Liver (tissue), 9 donors: ENCODE data around the gene LAPTM4A. TPM values are rescaled to one million over a fixed set of nuclear protein-coding genes. Genes with fewer than 3 reads are reported as not detected.
A peak's percentile ranks its signal among the peaks of the same experiment; 100 is the strongest.

Source experiments
- DNase-seq: peaks from one replicate; pipeline ENCODE4 v3.0.0-alpha.2; 2017; ENCODE audit warnings: low spot score
- H3K27ac ChIP-seq, 2 donors: one replicate each; pipeline ENCODE4 v1.7.0; 2013; ENCODE audit warnings: inconsistent platforms in 2 of 2, low read length in 2 of 2, control low read depth in 1 of 2, low read depth in 1 of 2, mild to moderate bottlenecking in 1 of 2
- H3K27me3 ChIP-seq, 4 donors: one replicate each; pipeline versions ENCODE4 v1.6.1 to v1.7.0; 2013; ENCODE audit warnings: low read length in 3 of 4, inconsistent platforms in 1 of 4, mild to moderate bottlenecking in 1 of 4, moderate library complexity in 1 of 4; ENCODE audit not compliant: control insufficient read depth in 4 of 4, insufficient read depth in 4 of 4
- H3K36me3 ChIP-seq, 4 donors: one replicate each; pipeline versions ENCODE4 v1.6.1 to v1.7.0; 2013; ENCODE audit warnings: low read length in 3 of 4, mild to moderate bottlenecking in 3 of 4, low read depth in 1 of 4, moderate library complexity in 1 of 4; ENCODE audit not compliant: control insufficient read depth in 4 of 4, insufficient read depth in 3 of 4
- H3K4me1 ChIP-seq, 4 donors: one replicate each; pipeline versions ENCODE4 v1.6.1 to v1.7.0; 2013; ENCODE audit warnings: low read length in 3 of 4, mild to moderate bottlenecking in 3 of 4, moderate library complexity in 1 of 4; ENCODE audit not compliant: control insufficient read depth in 4 of 4, insufficient read depth in 4 of 4
- H3K4me3 ChIP-seq, 3 donors: one replicate each; pipeline versions ENCODE4 v1.6.1 to v1.7.0; 2013; ENCODE audit warnings: low read length in 3 of 3, control low read depth in 1 of 3, low read depth in 1 of 3, mild to moderate bottlenecking in 1 of 3
- H3K9ac ChIP-seq, 2 donors: one replicate each; pipeline ENCODE4 v1.7.0; 2013; ENCODE audit warnings: low read length in 2 of 2, mild to moderate bottlenecking in 2 of 2, moderate library complexity in 2 of 2, control low read depth in 1 of 2, low read depth in 1 of 2
- H3K9me3 ChIP-seq, 4 donors: one replicate each; pipeline versions ENCODE4 v1.6.1 to v1.7.0; 2013; ENCODE audit warnings: low read length in 3 of 4; ENCODE audit not compliant: control insufficient read depth in 4 of 4
- EGR1 ChIP-seq, 2 donors: IDR thresholded peaks; 2 replicates each; pipeline ENCODE4 v1.6.1; 2016 to 2018; ENCODE audit warnings: antibody characterized with exemption in 2 of 2, low read depth in 2 of 2
- FOXA1 ChIP-seq: IDR thresholded peaks from 2 replicates; pipeline ENCODE4 v1.6.1; 2016; ENCODE audit warnings: antibody characterized with exemption
- GABPA ChIP-seq, 2 donors: IDR thresholded peaks in 1 of 2; conservative IDR thresholded peaks in 1 of 2; 2 replicates each; pipeline ENCODE4 v1.6.1; 2016; ENCODE audit warnings: antibody characterized with exemption in 2 of 2, mild to moderate bottlenecking in 1 of 2, moderate library complexity in 1 of 2
- HNF4A ChIP-seq, 2 donors: conservative IDR thresholded peaks; 2 replicates each; pipeline ENCODE4 v1.6.1; 2016; ENCODE audit warnings: antibody characterized with exemption in 2 of 2, mild to moderate bottlenecking in 2 of 2
- HNF4G ChIP-seq: IDR thresholded peaks from 2 replicates; pipeline ENCODE4 v1.6.1; 2016; ENCODE audit warnings: antibody characterized with exemption
- JUND ChIP-seq, 2 donors: IDR thresholded peaks; 2 replicates each; pipeline ENCODE4 v1.6.1; 2016; ENCODE audit warnings: antibody characterized with exemption in 2 of 2
- NR2F2 ChIP-seq: IDR thresholded peaks from 2 replicates; pipeline ENCODE4 v1.6.1; 2016; ENCODE audit warnings: antibody characterized with exemption
- RXRA ChIP-seq, 2 donors: IDR thresholded peaks; 2 replicates each; pipeline ENCODE4 v1.6.1; 2017 to 2018; ENCODE audit warnings: antibody characterized with exemption in 2 of 2, mild to moderate bottlenecking in 1 of 2
- SP1 ChIP-seq: IDR thresholded peaks from 2 replicates; pipeline ENCODE4 v1.6.1; 2018; ENCODE audit warnings: antibody characterized with exemption, mild to moderate bottlenecking
- TAF1 ChIP-seq: conservative IDR thresholded peaks from 2 replicates; pipeline ENCODE4 v1.6.1; 2016; ENCODE audit warnings: antibody characterized with exemption, mild to moderate bottlenecking
- YY1 ChIP-seq: IDR thresholded peaks from 2 replicates; pipeline ENCODE4 v1.6.1; 2016; ENCODE audit warnings: antibody characterized with exemption, mild to moderate bottlenecking
- WGBS: extraction: QIAGEN DNeasy Blood & Tissue Kit; methylation state at CpG from one replicate; pipeline ENCODE4 v1.1.7; 2013; 5-methylcytosine and 5-hydroxymethylcytosine counted together
- polyA plus RNA-seq, 2 donors: library from polyadenylated mRNA; stranded (reverse) in 1 of 2; unstranded in 1 of 2; fragments of 200-250 nt in 1 of 2; fragments of >200 nt in 1 of 2; fragmentation: Nextera tagmentation in 1 of 2; extraction: Ambion mirVana in 1 of 2; gene quantifications; one replicate each; pipeline versions ENCODE4 v1.2.1 to v1.2.3, GENCODE V29; 2013 to 2015
- total RNA-seq, 2 donors: library from RNA; depleted of rRNA; stranded (reverse); fragments of >200 nt; gene quantifications; one replicate each; pipeline ENCODE4 v1.2.3, GENCODE V29; 2014
- TF ChIP-seq, protein P1 (sequence below): IDR thresholded peaks from 2 replicates; pipeline ENCODE4 v1.6.1; 2016; ENCODE audit warnings: antibody characterized with exemption
- TF ChIP-seq, protein P2 (sequence below): IDR thresholded peaks from 2 replicates; pipeline ENCODE4 v1.6.1; 2016; ENCODE audit warnings: antibody characterized with exemption
- TF ChIP-seq, protein P3 (sequence below): fragments of 150-350 bp; IDR thresholded peaks from 2 replicates; pipeline ENCODE4 v1.5.1; 2017; ENCODE audit warnings: improper control_type of control experiment, low read depth, low read length; ENCODE audit not compliant: missing input control
- TF ChIP-seq, protein P4 (sequence below): IDR thresholded peaks from 2 replicates; pipeline ENCODE4 v1.6.1; 2016; ENCODE audit warnings: antibody characterized with exemption
- TF ChIP-seq, protein P5 (sequence below): IDR thresholded peaks from 2 replicates; pipeline ENCODE4 v1.6.1; 2016; ENCODE audit warnings: antibody characterized with exemption, mild to moderate bottlenecking
- donor health status: healthy.
- donor health status: healthy.
- donor health status: healthy.
- donor health status: healthy.
- donor health status: healthy.

LAPTM4A gene
- total and polyA plus RNA-seq, 4 donors, result 69.1 to 183 (median 122) TPM

DNA sequence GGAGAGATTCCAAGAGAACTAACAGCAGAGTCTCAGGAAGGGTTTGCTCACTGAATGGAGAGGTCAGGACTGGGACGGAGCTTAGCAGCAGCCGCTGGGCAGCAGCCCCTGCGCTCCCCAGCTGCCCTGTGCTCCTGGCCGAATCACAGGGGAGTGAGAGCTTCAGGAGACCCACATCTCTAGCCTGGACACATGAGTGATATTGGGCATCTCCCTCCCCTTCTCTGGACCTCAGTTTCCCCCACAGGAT, 39.5 kb downstream of the LAPTM4A start:
- Histone ChIP-seq H3K9ac (no peak overlapping the region), H3K36me3 (no peaks in the 10 kb centered on the region), H3K4me1 (peaks cover 2 to 10% (median 7%) of the 10 kb centered on the region in 4 donors), H3K9me3 (no peaks in the 10 kb centered on the region), H3K27ac (no peak overlapping the region), H3K27me3 (peaks cover 0 to 4% (median 0%) of the 10 kb centered on the region in 4 donors), H3K4me3 (peak overlapping the region in 1 of 3 donors; percentile 71)
- TF ChIP-seq, protein P1, sequence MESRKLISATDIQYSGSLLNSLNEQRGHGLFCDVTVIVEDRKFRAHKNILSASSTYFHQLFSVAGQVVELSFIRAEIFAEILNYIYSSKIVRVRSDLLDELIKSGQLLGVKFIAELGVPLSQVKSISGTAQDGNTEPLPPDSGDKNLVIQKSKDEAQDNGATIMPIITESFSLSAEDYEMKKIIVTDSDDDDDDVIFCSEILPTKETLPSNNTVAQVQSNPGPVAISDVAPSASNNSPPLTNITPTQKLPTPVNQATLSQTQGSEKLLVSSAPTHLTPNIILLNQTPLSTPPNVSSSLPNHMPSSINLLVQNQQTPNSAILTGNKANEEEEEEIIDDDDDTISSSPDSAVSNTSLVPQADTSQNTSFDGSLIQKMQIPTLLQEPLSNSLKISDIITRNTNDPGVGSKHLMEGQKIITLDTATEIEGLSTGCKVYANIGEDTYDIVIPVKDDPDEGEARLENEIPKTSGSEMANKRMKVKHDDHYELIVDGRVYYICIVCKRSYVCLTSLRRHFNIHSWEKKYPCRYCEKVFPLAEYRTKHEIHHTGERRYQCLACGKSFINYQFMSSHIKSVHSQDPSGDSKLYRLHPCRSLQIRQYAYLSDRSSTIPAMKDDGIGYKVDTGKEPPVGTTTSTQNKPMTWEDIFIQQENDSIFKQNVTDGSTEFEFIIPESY, result no peak
- TF ChIP-seq GABPA (IDR thresholded peaks at IDR 0.05 in 1 of 2, conservative IDR thresholded peaks at IDR 0.05 in 1 of 2), result no peak
- TF ChIP-seq, protein P2, sequence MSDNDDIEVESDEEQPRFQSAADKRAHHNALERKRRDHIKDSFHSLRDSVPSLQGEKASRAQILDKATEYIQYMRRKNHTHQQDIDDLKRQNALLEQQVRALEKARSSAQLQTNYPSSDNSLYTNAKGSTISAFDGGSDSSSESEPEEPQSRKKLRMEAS, result no peak
- TF ChIP-seq FOXA1, result no peak
- TF ChIP-seq HNF4A (conservative IDR thresholded peaks at IDR 0.05), result no peak
- TF ChIP-seq, protein P3, sequence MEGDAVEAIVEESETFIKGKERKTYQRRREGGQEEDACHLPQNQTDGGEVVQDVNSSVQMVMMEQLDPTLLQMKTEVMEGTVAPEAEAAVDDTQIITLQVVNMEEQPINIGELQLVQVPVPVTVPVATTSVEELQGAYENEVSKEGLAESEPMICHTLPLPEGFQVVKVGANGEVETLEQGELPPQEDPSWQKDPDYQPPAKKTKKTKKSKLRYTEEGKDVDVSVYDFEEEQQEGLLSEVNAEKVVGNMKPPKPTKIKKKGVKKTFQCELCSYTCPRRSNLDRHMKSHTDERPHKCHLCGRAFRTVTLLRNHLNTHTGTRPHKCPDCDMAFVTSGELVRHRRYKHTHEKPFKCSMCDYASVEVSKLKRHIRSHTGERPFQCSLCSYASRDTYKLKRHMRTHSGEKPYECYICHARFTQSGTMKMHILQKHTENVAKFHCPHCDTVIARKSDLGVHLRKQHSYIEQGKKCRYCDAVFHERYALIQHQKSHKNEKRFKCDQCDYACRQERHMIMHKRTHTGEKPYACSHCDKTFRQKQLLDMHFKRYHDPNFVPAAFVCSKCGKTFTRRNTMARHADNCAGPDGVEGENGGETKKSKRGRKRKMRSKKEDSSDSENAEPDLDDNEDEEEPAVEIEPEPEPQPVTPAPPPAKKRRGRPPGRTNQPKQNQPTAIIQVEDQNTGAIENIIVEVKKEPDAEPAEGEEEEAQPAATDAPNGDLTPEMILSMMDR, result no peak
- TF ChIP-seq YY1, result no peak
- no peak for TF ChIP-seq TAF1
- TF ChIP-seq HNF4G, result no peak
- TF ChIP-seq, protein P4, sequence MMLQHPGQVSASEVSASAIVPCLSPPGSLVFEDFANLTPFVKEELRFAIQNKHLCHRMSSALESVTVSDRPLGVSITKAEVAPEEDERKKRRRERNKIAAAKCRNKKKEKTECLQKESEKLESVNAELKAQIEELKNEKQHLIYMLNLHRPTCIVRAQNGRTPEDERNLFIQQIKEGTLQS, result no peak
- no peak for TF ChIP-seq NR2F2
- TF ChIP-seq, protein P5, sequence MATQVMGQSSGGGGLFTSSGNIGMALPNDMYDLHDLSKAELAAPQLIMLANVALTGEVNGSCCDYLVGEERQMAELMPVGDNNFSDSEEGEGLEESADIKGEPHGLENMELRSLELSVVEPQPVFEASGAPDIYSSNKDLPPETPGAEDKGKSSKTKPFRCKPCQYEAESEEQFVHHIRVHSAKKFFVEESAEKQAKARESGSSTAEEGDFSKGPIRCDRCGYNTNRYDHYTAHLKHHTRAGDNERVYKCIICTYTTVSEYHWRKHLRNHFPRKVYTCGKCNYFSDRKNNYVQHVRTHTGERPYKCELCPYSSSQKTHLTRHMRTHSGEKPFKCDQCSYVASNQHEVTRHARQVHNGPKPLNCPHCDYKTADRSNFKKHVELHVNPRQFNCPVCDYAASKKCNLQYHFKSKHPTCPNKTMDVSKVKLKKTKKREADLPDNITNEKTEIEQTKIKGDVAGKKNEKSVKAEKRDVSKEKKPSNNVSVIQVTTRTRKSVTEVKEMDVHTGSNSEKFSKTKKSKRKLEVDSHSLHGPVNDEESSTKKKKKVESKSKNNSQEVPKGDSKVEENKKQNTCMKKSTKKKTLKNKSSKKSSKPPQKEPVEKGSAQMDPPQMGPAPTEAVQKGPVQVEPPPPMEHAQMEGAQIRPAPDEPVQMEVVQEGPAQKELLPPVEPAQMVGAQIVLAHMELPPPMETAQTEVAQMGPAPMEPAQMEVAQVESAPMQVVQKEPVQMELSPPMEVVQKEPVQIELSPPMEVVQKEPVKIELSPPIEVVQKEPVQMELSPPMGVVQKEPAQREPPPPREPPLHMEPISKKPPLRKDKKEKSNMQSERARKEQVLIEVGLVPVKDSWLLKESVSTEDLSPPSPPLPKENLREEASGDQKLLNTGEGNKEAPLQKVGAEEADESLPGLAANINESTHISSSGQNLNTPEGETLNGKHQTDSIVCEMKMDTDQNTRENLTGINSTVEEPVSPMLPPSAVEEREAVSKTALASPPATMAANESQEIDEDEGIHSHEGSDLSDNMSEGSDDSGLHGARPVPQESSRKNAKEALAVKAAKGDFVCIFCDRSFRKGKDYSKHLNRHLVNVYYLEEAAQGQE, result no peak
- TF ChIP-seq RXRA (IDR thresholded peaks at IDR 0.05), result no peak
- WGBS, result 25% methylated on average over 4 of the region's 4 CpGs
- DNase-seq, result no peak

DNA sequence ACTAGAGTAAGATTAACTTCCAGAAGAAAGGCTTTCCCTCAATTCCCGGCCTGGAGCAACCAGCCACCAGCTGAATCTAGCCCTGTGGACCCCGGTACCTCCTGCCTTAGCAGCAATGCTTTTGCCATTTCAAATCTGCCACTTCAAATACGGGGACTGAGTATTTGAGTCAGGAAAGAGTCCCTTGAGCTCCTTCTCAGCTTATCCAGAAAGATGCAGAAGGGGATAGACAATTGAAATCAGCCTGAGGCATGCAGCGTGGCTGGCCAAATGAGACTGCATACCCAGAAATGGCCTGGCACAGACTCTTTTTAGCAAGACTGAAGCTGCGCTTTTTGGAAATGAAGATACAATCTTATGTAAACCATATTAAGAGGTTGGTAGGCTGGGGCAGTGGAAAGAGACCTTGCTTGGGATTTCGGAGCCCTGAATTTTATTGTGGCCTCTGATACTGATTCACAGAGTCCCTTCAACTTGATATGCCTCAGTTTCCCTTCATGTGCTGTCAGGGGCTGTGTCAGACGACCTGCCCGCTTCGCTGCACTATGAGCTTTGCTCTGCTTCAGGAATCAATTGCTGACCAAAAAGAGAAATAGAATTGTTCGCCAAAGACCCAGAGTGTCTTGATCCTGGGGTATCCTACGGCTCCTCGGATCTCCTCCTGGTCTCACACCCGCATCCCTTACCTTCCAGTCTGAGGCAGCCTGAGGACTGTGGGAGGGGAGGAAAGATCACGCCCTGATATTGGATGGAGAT, 40.0 kb downstream of the LAPTM4A start:
- 83% methylated on average over 14 of the region's 14 CpGs for WGBS
- Histone ChIP-seq H3K27ac (no peak overlapping the region), H3K9me3 (no peaks in the 10 kb centered on the region), H3K27me3 (peaks cover 0 to 4% (median 0%) of the 10 kb centered on the region in 4 donors), H3K36me3 (no peaks in the 10 kb centered on the region), H3K4me1 (peaks cover 2 to 10% (median 7%) of the 10 kb centered on the region in 4 donors), H3K9ac (no peak overlapping the region), H3K4me3 (no peak overlapping the region)
- TF ChIP-seq, protein P3, result no peak
- TF ChIP-seq NR2F2, result no peak
- no peak for TF ChIP-seq HNF4A (conservative IDR thresholded peaks at IDR 0.05)
- TF ChIP-seq, protein P4, result no peak
- no peak for TF ChIP-seq TAF1
- TF ChIP-seq JUND (IDR thresholded peaks at IDR 0.05), result no peak
- TF ChIP-seq GABPA (IDR thresholded peaks at IDR 0.05 in 1 of 2, conservative IDR thresholded peaks at IDR 0.05 in 1 of 2), result no peak
- no peak for TF ChIP-seq SP1
- TF ChIP-seq EGR1 (IDR thresholded peaks at IDR 0.05; ENCODE audit: low read depth in 2 of 2), result no peak
- no peak for TF ChIP-seq RXRA (IDR thresholded peaks at IDR 0.05)
- TF ChIP-seq, protein P5, result no peak
- TF ChIP-seq YY1, result no peak
- DNase-seq, result no peak
